Neural progenitor cell (in vitro differentiated cells): ENCODE data around the gene SCAP. TPM values are rescaled to one million over a fixed set of nuclear protein-coding genes. Genes with fewer than 3 reads are reported as not detected.

ENCODE experiments used
- DNase-seq: peaks from one replicate; pipeline ENCODE4 v3.0.0-alpha.2; 2016; ENCODE audit warnings: low spot score
- H2AFZ ChIP-seq: fragments of 200-600 bp; sonication (generic); replicated peaks from 2 replicates; pipeline ENCODE4 v1.6.1; 2016; ENCODE audit warnings: antibody characterized with exemption
- H3F3A ChIP-seq: fragments of 200-600 bp; sonication (generic); 2 replicates; pipeline ENCODE4 v1.6.1; 2016; ENCODE audit warnings: antibody characterized with exemption, low read depth
- H3K27ac ChIP-seq: fragments of 200-600 bp; sonication (generic); 2 replicates; pipeline ENCODE4 v1.5.1; 2016; ENCODE audit warnings: mild to moderate bottlenecking
- H3K27me3 ChIP-seq: fragments of 200-600 bp; sonication (generic); 2 replicates; pipeline ENCODE4 v1.6.1; 2016; ENCODE audit warnings: mild to moderate bottlenecking, moderate library complexity
- H3K36me3 ChIP-seq: fragments of 200-600 bp; sonication (generic); 2 replicates; pipeline ENCODE4 v1.5.1; 2016
- H3K4me1 ChIP-seq: fragments of 200-600 bp; sonication (generic); 2 replicates; pipeline ENCODE4 v1.6.1; 2016; ENCODE audit warnings: mixed run types
- H3K4me2 ChIP-seq: fragments of 200-600 bp; sonication (generic); 2 replicates; pipeline ENCODE4 v1.6.1; 2016
- H3K4me3 ChIP-seq: fragments of 200-600 bp; sonication (generic); 2 replicates; pipeline ENCODE4 v1.5.1; 2016
- H3K79me2 ChIP-seq: fragments of 200-600 bp; sonication (generic); 2 replicates; pipeline ENCODE4 v1.6.1; 2016; ENCODE audit warnings: low read depth
- H3K9ac ChIP-seq: fragments of 200-600 bp; sonication (generic); 2 replicates; pipeline ENCODE4 v1.6.1; 2016
- H3K9me3 ChIP-seq: fragments of 200-600 bp; sonication (generic); 2 replicates; pipeline ENCODE4 v1.5.1; 2016; ENCODE audit warnings: low read depth
- H4K20me1 ChIP-seq: fragments of 200-600 bp; sonication (generic); 2 replicates; pipeline ENCODE4 v1.6.1; 2016; ENCODE audit warnings: low read depth
- H3K27ac Mint-ChIP-seq: 3 replicates; pipeline ENCODE4 v1.8.0; 2021; ENCODE audit warnings: mixed read lengths
- H3K27me3 Mint-ChIP-seq: 2 replicates; pipeline ENCODE4 v1.8.0; 2022; ENCODE audit warnings: low read depth, mild to moderate bottlenecking, inconsistent platforms, moderate library complexity, mixed read lengths; ENCODE audit not compliant: insufficient read depth
- H3K36me3 Mint-ChIP-seq: 3 replicates; pipeline ENCODE4 v1.8.0; 2021; ENCODE audit warnings: mixed read lengths
- H3K4me1 Mint-ChIP-seq: 3 replicates; pipeline ENCODE4 v1.8.0; 2021; ENCODE audit warnings: mixed read lengths
- H3K4me3 Mint-ChIP-seq: 3 replicates; pipeline ENCODE4 v1.8.0; 2021; ENCODE audit warnings: mild to moderate bottlenecking, moderate library complexity, mixed read lengths
- H3K9me3 Mint-ChIP-seq: 3 replicates; pipeline ENCODE4 v1.8.0; 2020; ENCODE audit warnings: mixed read lengths
- CTCF ChIP-seq: fragments of 200-600 bp; sonication (generic); IDR thresholded peaks from 2 replicates; pipeline ENCODE4 v1.5.1; 2017; ENCODE audit warnings: antibody characterized with exemption, mild to moderate bottlenecking
- EZH2 ChIP-seq: fragments of 200-600 bp; sonication (generic); IDR thresholded peaks from 2 replicates; pipeline ENCODE4 v1.6.1; 2017; ENCODE audit warnings: antibody characterized with exemption, mild to moderate bottlenecking, moderate library complexity
- EZH2phosphoT487 ChIP-seq: fragments of 200-600 bp; sonication (generic); IDR thresholded peaks from 2 replicates; pipeline ENCODE4 v1.6.1; 2017; ENCODE audit warnings: antibody characterized with exemption
- total RNA-seq: library from RNA; depleted of rRNA; stranded (reverse); fragments of >200 nt; gene quantifications from 2 replicates; pipeline ENCODE4 v1.2.3, GENCODE V29; 2015; ENCODE audit warnings: low replicate concordance

The SCAP gene
- total RNA-seq, 1 donor from 2014 or later, result 33.0 TPM

GRCh38 chr3:47433796-47434195 is 41.9 kb downstream of the SCAP start:
- Histone ChIP-seq H3K36me3 (peaks cover 8% of the 10 kb centered on the region), H3K9ac (no peak overlapping the region), H3F3A (no peaks in the 10 kb centered on the region), H3K4me1 (peaks cover 3% of the 10 kb centered on the region), H2AFZ (no peak overlapping the region), H3K9me3 (no peaks in the 10 kb centered on the region), H3K4me3 (no peak overlapping the region), H3K4me2 (no peak overlapping the region), H3K27ac (no peak overlapping the region), H4K20me1 (peaks cover 15% of the 10 kb centered on the region), H3K27me3 (no peaks in the 10 kb centered on the region), H3K79me2 (no peaks in the 10 kb centered on the region)
- no peak for DNase-seq
- Mint-ChIP-seq H3K27me3 (no peaks in the 10 kb centered on the region), H3K4me3 (no peak overlapping the region), H3K9me3 (no peaks in the 10 kb centered on the region), H3K36me3 (peaks cover 45% of the 10 kb centered on the region), H3K4me1 (peaks cover 9% of the 10 kb centered on the region), H3K27ac (no peak overlapping the region)
- no peak for TF ChIP-seq EZH2
- no peak for TF ChIP-seq CTCF
- TF ChIP-seq EZH2phosphoT487, result no peak

- H3K4me2 ChIP-seq, result no peak overlapping the region
- Mint-ChIP-seq H3K4me1 (peaks cover 9% of the 10 kb centered on the region), H3K36me3 (peaks cover 40% of the 10 kb centered on the region), H3K27ac (no peak overlapping the region), H3K9me3 (no peaks in the 10 kb centered on the region), H3K27me3 (peaks cover 3% of the 10 kb centered on the region), H3K4me3 (no peak overlapping the region)
- TF ChIP-seq EZH2phosphoT487 (no peak), CTCF (no peak), EZH2 (no peak)
- peaks cover under 1% of the 10 kb centered on the region for H3K36me3 ChIP-seq
- no peak overlapping the region for H3K27ac ChIP-seq
- peaks cover 3% of the 10 kb centered on the region for H3K4me1 ChIP-seq
- H3K9me3 ChIP-seq, result no peaks in the 10 kb centered on the region
- peaks cover 15% of the 10 kb centered on the region for H4K20me1 ChIP-seq
- no peak overlapping the region for H3K9ac ChIP-seq
- no peak overlapping the region for H2AFZ ChIP-seq
- no peaks in the 10 kb centered on the region for H3F3A ChIP-seq
- no peaks in the 10 kb centered on the region for H3K79me2 ChIP-seq
- no peaks in the 10 kb centered on the region for H3K27me3 ChIP-seq
- H3K4me3 ChIP-seq, result no peak overlapping the region
- DNase-seq, result no peak
Observed at GRCh38 chr3:47432673-47433072, 43.1 kb downstream of the SCAP start.

GRCh38 chr3:47431225-47431624 is 44.5 kb downstream of the SCAP start:
- H3K9ac ChIP-seq, result no peak overlapping the region
- no peak overlapping the region for H3K4me3 ChIP-seq
- no peak overlapping the region for H3K27ac ChIP-seq
- no peak overlapping the region for H3K4me2 ChIP-seq
- peaks cover 9% of the 10 kb centered on the region for H3K4me1 Mint-ChIP-seq
- H3K36me3 ChIP-seq, result no peaks in the 10 kb centered on the region
- H3K27me3 Mint-ChIP-seq, result peaks cover 3% of the 10 kb centered on the region
- H3K4me3 Mint-ChIP-seq, result no peak overlapping the region
- H3K4me1 ChIP-seq, result peaks cover 3% of the 10 kb centered on the region
- no peak for DNase-seq
- H2AFZ ChIP-seq, result no peak overlapping the region
- no peaks in the 10 kb centered on the region for H3K79me2 ChIP-seq
- no peak overlapping the region for H3K27ac Mint-ChIP-seq
- H3F3A ChIP-seq, result no peaks in the 10 kb centered on the region
- no peaks in the 10 kb centered on the region for H3K9me3 ChIP-seq
- peaks cover 42% of the 10 kb centered on the region for H3K36me3 Mint-ChIP-seq
- no peaks in the 10 kb centered on the region for H3K9me3 Mint-ChIP-seq
- no peak for TF ChIP-seq EZH2
- no peak for TF ChIP-seq CTCF
- TF ChIP-seq EZH2phosphoT487, result no peak
- H3K27me3 ChIP-seq, result no peaks in the 10 kb centered on the region
- H4K20me1 ChIP-seq, result peaks cover 15% of the 10 kb centered on the region

DNA sequence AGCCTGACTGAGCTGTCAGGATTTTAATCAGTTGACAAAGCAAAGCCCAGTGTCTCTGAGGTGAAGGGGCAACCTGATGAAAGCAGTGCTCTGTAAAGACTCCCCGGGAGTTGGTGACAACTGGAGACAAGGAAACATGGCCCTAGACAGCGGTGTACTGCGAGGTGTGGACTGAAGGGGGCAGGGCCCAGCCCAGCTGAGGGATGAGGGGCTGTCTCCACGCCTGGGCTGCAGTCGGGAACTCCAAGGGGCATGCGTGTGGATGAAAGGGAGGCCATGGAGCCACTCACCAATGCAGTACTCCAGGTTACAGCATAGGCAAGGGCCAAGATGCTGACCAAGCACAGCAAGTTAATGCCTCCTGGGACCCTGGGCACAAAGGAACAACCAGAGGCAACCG is 45.1 kb downstream of the SCAP start:
- no peak for DNase-seq
- H3K9me3 ChIP-seq, result no peaks in the 10 kb centered on the region
- H3K4me1 ChIP-seq, result peaks cover 3% of the 10 kb centered on the region
- no peak overlapping the region for H3K4me3 ChIP-seq
- H4K20me1 ChIP-seq, result peaks cover 15% of the 10 kb centered on the region
- Mint-ChIP-seq H3K36me3 (peaks cover 42% of the 10 kb centered on the region), H3K4me3 (no peak overlapping the region), H3K27ac (no peak overlapping the region), H3K9me3 (no peaks in the 10 kb centered on the region), H3K27me3 (peaks cover 5% of the 10 kb centered on the region), H3K4me1 (peaks cover 9% of the 10 kb centered on the region)
- H3K36me3 ChIP-seq, result no peaks in the 10 kb centered on the region
- H3K27ac ChIP-seq, result no peak overlapping the region
- H3K79me2 ChIP-seq, result no peaks in the 10 kb centered on the region
- no peak overlapping the region for H2AFZ ChIP-seq
- no peak overlapping the region for H3K9ac ChIP-seq
- H3K4me2 ChIP-seq, result no peak overlapping the region
- no peaks in the 10 kb centered on the region for H3F3A ChIP-seq
- TF ChIP-seq EZH2 (no peak), EZH2phosphoT487 (no peak), CTCF (no peak)
- no peaks in the 10 kb centered on the region for H3K27me3 ChIP-seq
